A673 (cell line): Measurements from ENCODE around the gene DIP2A. TPM values are rescaled to one million over a fixed set of nuclear protein-coding genes. Genes with fewer than 3 reads are reported as not detected.

ENCODE experiments used
- BruUV-seq: library from RNA; stranded (reverse); fragments of 400-500 nt; replicated peaks from 2 replicates; lab custom pipeline; 2021; lab: Mats Ljungman, UMichigan
- CTCF ChIA-PET: fragments of 300-600 bp; sonication (Branson Sonifier 250); formaldehyde crosslinking; loops from one replicate; lab custom pipeline; 2022; ENCODE audit warnings: antibody characterized with exemption; lab: Charles Lee
- POLR2A ChIA-PET: fragments of 300-600 bp; sonication (Branson Sonifier 250); formaldehyde crosslinking; loops from one replicate; lab custom pipeline; 2022; ENCODE audit warnings: antibody characterized with exemption; ENCODE audit not compliant: low non-redundant PET; lab: Charles Lee
- DNase-seq: peaks from one replicate; pipeline ENCODE4 v3.0.0-alpha.2; 2015; ENCODE audit warnings: low spot score
- H3K27ac ChIP-seq: fragments of 200-600 bp; sonication (generic); 2 replicates; pipeline ENCODE4 v1.5.1; 2016; ENCODE audit warnings: mixed run types, low read depth, mild to moderate bottlenecking, mixed read lengths, antibody characterized with exemption, low read length; ENCODE audit not compliant: poor library complexity, severe bottlenecking
- H3K27me3 ChIP-seq: fragments of 200-600 bp; sonication (generic); replicated peaks from 2 replicates; pipeline ENCODE4 v1.6.1; 2017; ENCODE audit warnings: mixed run types, low read depth, mild to moderate bottlenecking, mixed read lengths, antibody characterized with exemption, low read length; ENCODE audit not compliant: insufficient read depth, poor library complexity
- H3K36me3 ChIP-seq: fragments of 200-600 bp; sonication (generic); 2 replicates; pipeline ENCODE4 v1.6.1; 2016; ENCODE audit warnings: mixed run types, mild to moderate bottlenecking, mixed read lengths, antibody characterized with exemption, low read length; ENCODE audit not compliant: insufficient read depth, poor library complexity, severe bottlenecking
- H3K4me1 ChIP-seq: fragments of 200-600 bp; sonication (generic); 2 replicates; pipeline ENCODE4 v1.6.1; 2017; ENCODE audit warnings: mixed run types, mild to moderate bottlenecking, mixed read lengths, antibody characterized with exemption, low read length; ENCODE audit not compliant: insufficient read depth, poor library complexity, severe bottlenecking
- H3K4me3 ChIP-seq: fragments of 200-600 bp; sonication (generic); 2 replicates; pipeline ENCODE4 v1.5.1; 2016; ENCODE audit warnings: low read depth, mixed run types, mild to moderate bottlenecking, mixed read lengths, low read length; ENCODE audit not compliant: poor library complexity, severe bottlenecking
- H3K9me3 ChIP-seq: fragments of 200-600 bp; sonication (generic); 2 replicates; pipeline ENCODE4 v1.6.1; 2016; ENCODE audit warnings: mixed run types, low read depth, mild to moderate bottlenecking, mixed read lengths, antibody characterized with exemption, low read length; ENCODE audit not compliant: poor library complexity, severe bottlenecking
- CTCF ChIP-seq: fragments of 300-800, 200-600 bp; sonication (generic); conservative IDR thresholded peaks from 2 replicates; pipeline ENCODE4 v1.5.1; 2017; ENCODE audit warnings: low read depth, mild to moderate bottlenecking, antibody characterized with exemption, low read length, moderate library complexity, mixed read lengths
- EZH2 ChIP-seq: fragments of 200-600 bp; sonication (generic); IDR thresholded peaks from 2 replicates; pipeline ENCODE4 v1.6.1; 2017; ENCODE audit warnings: borderline replicate concordance, low read depth, mild to moderate bottlenecking, mixed read lengths, antibody characterized with exemption, low read length; ENCODE audit not compliant: poor library complexity, severe bottlenecking
- intact Hi-C: fragments of 100-400 bp; cut with micrococcal nuclease; formaldehyde crosslinking; loops from one replicate; pipeline ENCODE4 v1.10.0; 2022; ENCODE audit not compliant: unreplicated experiment
- total RNA-seq: library from RNA; stranded (reverse); gene quantifications from 2 replicates; pipeline ENCODE4 v1.2.3, GENCODE V29; 2021

DIP2A gene
- total RNA-seq, 1 experiment from 2014 or later: 37.3 TPM

- no peaks in the 10 kb centered on the region for H3K4me1 ChIP-seq
- DNase-seq: no peak
- H3K4me3 ChIP-seq: no peak overlapping the region
- peaks cover 43% of the 10 kb centered on the region for H3K36me3 ChIP-seq
- ChIA-PET CTCF (no interaction called here), POLR2A (no interaction called here)
- TF ChIP-seq CTCF (no peak), EZH2 (no peak)
- no TSS peak for BruUV-seq
- no peaks in the 10 kb centered on the region for H3K27me3 ChIP-seq
- intact Hi-C loops: no loop called here
- H3K27ac ChIP-seq: no peak overlapping the region
- no peaks in the 10 kb centered on the region for H3K9me3 ChIP-seq
These were observed 24.3 kb upstream of the DIP2A start for GRCh38 chr21:46434322-46434958.

- BruUV-seq: no TSS peak
- peaks cover 52% of the 10 kb centered on the region for H3K36me3 ChIP-seq
- H3K9me3 ChIP-seq: no peaks in the 10 kb centered on the region
- ChIA-PET POLR2A (no interaction called here), CTCF (no interaction called here)
- H3K27ac ChIP-seq: no peak overlapping the region
- intact Hi-C loops: no loop called here
- DNase-seq: no peak
- no peaks in the 10 kb centered on the region for H3K27me3 ChIP-seq
- H3K4me3 ChIP-seq: no peak overlapping the region
- TF ChIP-seq EZH2 (no peak), CTCF (no peak)
- no peaks in the 10 kb centered on the region for H3K4me1 ChIP-seq
These were observed 22.9 kb upstream of the DIP2A start for GRCh38 chr21:46435786-46436227.

GRCh38 chr21:46436621-46437020 is 22.1 kb upstream of the DIP2A start:
- ChIA-PET POLR2A (no interaction called here), CTCF (no interaction called here)
- Histone ChIP-seq H3K36me3 (peaks cover 55% of the 10 kb centered on the region), H3K27ac (no peak overlapping the region), H3K9me3 (no peaks in the 10 kb centered on the region), H3K27me3 (no peaks in the 10 kb centered on the region), H3K4me3 (no peak overlapping the region), H3K4me1 (no peaks in the 10 kb centered on the region)
- no TSS peak for BruUV-seq
- TF ChIP-seq CTCF: no peak
- no peak for TF ChIP-seq EZH2
- DNase-seq: no peak
- intact Hi-C loops: no loop called here
